Measurements from ENCODE around the gene RGS12. TPM values are rescaled to one million over a fixed set of nuclear protein-coding genes. Genes with fewer than 3 reads are reported as not detected.

Gene RGS12
- total RNA-seq, 2 experiments from 2014 or later: 8.0 to 9.4 TPM

GRCh38 chr4:3335982-3336381, 43.2 kb downstream of the RGS12 start:
- Mint-ChIP-seq H3K27me3 (no peaks in the 10 kb centered on the region), H3K27ac (no peak overlapping the region), H3K9me3 (ENCODE audit: low read depth) (no peaks in the 10 kb centered on the region), H3K4me1 (peaks cover 6% of the 10 kb centered on the region), H3K4me3 (no peak overlapping the region), H3K36me3 (ENCODE audit: low read depth) (no peaks in the 10 kb centered on the region)
- ATAC-seq: no peak
- no peak for DNase-seq
- intact Hi-C loops (cut with DNase I, micrococcal nuclease): no loop called here
- ChIA-PET CTCF (no interaction called here), POLR2A (no interaction called here)

GRCh38 chr4:3336382-3337356, 43.8 kb downstream of the RGS12 start:
- no peak overlapping the region for H3K27ac Mint-ChIP-seq
- DNase-seq: no peak
- H3K4me3 Mint-ChIP-seq: no peak overlapping the region
- no peaks in the 10 kb centered on the region for H3K36me3 Mint-ChIP-seq (ENCODE audit: low read depth)
- intact Hi-C loops (cut with DNase I, micrococcal nuclease): no loop called here
- POLR2A ChIA-PET: no interaction called here
- H3K4me1 Mint-ChIP-seq: peaks cover 6% of the 10 kb centered on the region
- no peaks in the 10 kb centered on the region for H3K27me3 Mint-ChIP-seq
- ATAC-seq: no peak
- CTCF ChIA-PET: interaction anchor here (0.5 to 1.3 kb wide), 2 partner anchors 10 to 471 kb away, joined by 3 to 5 read pairs; no protein-coding TSS in a partner anchor
- H3K9me3 Mint-ChIP-seq (ENCODE audit: low read depth): no peaks in the 10 kb centered on the region

- intact Hi-C loops (cut with DNase I, micrococcal nuclease): no loop called here
- CTCF ChIA-PET: interaction anchor here (0.5 to 1.3 kb wide), 2 partner anchors 9 to 471 kb away, joined by 3 to 5 read pairs; no protein-coding TSS in a partner anchor
- POLR2A ChIA-PET: no interaction called here
- no peak for DNase-seq
- Mint-ChIP-seq H3K4me1 (peaks cover 13% of the 10 kb centered on the region), H3K4me3 (no peak overlapping the region), H3K9me3 (ENCODE audit: low read depth) (no peaks in the 10 kb centered on the region), H3K27ac (no peak overlapping the region), H3K36me3 (ENCODE audit: low read depth) (no peaks in the 10 kb centered on the region), H3K27me3 (no peaks in the 10 kb centered on the region)
- ATAC-seq: no peak
Observed at GRCh38 chr4:3337357-3337732, 44.5 kb downstream of the RGS12 start.

GRCh38 chr4:3337811-3338210, 45.0 kb downstream of the RGS12 start:
- Mint-ChIP-seq H3K4me3 (no peak overlapping the region), H3K27ac (no peak overlapping the region), H3K36me3 (ENCODE audit: low read depth) (no peaks in the 10 kb centered on the region), H3K27me3 (no peaks in the 10 kb centered on the region), H3K4me1 (peaks cover 15% of the 10 kb centered on the region), H3K9me3 (ENCODE audit: low read depth) (no peaks in the 10 kb centered on the region)
- ATAC-seq: no peak
- ChIA-PET POLR2A (no interaction called here), CTCF (interaction anchor here (1.3 kb wide), 1 partner anchor 8 kb away, joined by 5 read pairs; no protein-coding TSS in a partner anchor)
- no peak for DNase-seq
- intact Hi-C loops (cut with DNase I, micrococcal nuclease): no loop called here

GRCh38 chr4:3338321-3338838, 45.6 kb downstream of the RGS12 start:
- POLR2A ChIA-PET: no interaction called here
- DNase-seq: no peak
- CTCF ChIA-PET: no interaction called here
- no peak for ATAC-seq
- Mint-ChIP-seq H3K9me3 (ENCODE audit: low read depth) (no peaks in the 10 kb centered on the region), H3K27ac (no peak overlapping the region), H3K4me3 (no peak overlapping the region), H3K36me3 (ENCODE audit: low read depth) (no peaks in the 10 kb centered on the region), H3K4me1 (peaks cover 15% of the 10 kb centered on the region), H3K27me3 (no peaks in the 10 kb centered on the region)
- intact Hi-C loops (cut with DNase I, micrococcal nuclease): no loop called here

GRCh38 chr4:3338976-3339531, 46.2 kb downstream of the RGS12 start:
- Mint-ChIP-seq H3K4me1 (peaks cover 14% of the 10 kb centered on the region), H3K27me3 (no peaks in the 10 kb centered on the region), H3K27ac (no peak overlapping the region), H3K36me3 (ENCODE audit: low read depth) (no peaks in the 10 kb centered on the region), H3K4me3 (no peak overlapping the region), H3K9me3 (ENCODE audit: low read depth) (no peaks in the 10 kb centered on the region)
- POLR2A ChIA-PET: no interaction called here
- ATAC-seq: no peak
- no peak for DNase-seq
- CTCF ChIA-PET: no interaction called here
- intact Hi-C loops (cut with DNase I, micrococcal nuclease): no loop called here

GRCh38 chr4:3339577-3339976, 46.8 kb downstream of the RGS12 start:
- POLR2A ChIA-PET: no interaction called here
- no peaks in the 10 kb centered on the region for H3K36me3 Mint-ChIP-seq (ENCODE audit: low read depth)

GRCh38 chr4:3340038-3340699, 47.3 kb downstream of the RGS12 start:
- ATAC-seq (no peak), DNase-seq (no peak)
- no peaks in the 10 kb centered on the region for H3K36me3 Mint-ChIP-seq (ENCODE audit: low read depth)
- H3K9me3 Mint-ChIP-seq (ENCODE audit: low read depth): no peaks in the 10 kb centered on the region
- no peaks in the 10 kb centered on the region for H3K27me3 Mint-ChIP-seq
- intact Hi-C loops (cut with DNase I, micrococcal nuclease): no loop called here
- ChIA-PET POLR2A (no interaction called here), CTCF (no interaction called here)
- no peak overlapping the region for H3K4me3 Mint-ChIP-seq
- H3K27ac Mint-ChIP-seq: no peak overlapping the region
- peaks cover 8% of the 10 kb centered on the region for H3K4me1 Mint-ChIP-seq

More at GRCh38 chr4:3339577-3339976, 46.8 kb downstream of the RGS12 start:
- Mint-ChIP-seq H3K27me3 (no peaks in the 10 kb centered on the region), H3K4me3 (no peak overlapping the region), H3K27ac (peak overlapping the region; percentile 3), H3K9me3 (ENCODE audit: low read depth) (no peaks in the 10 kb centered on the region), H3K4me1 (peaks cover 12% of the 10 kb centered on the region)
- DNase-seq (no peak), ATAC-seq (no peak)
- CTCF ChIA-PET: no interaction called here
- intact Hi-C loops (cut with DNase I, micrococcal nuclease): no loop called here

GRCh38 chr4:3340700-3341083, 47.9 kb downstream of the RGS12 start:
- Mint-ChIP-seq H3K4me1 (peaks cover 8% of the 10 kb centered on the region), H3K9me3 (ENCODE audit: low read depth) (no peaks in the 10 kb centered on the region), H3K36me3 (ENCODE audit: low read depth) (no peaks in the 10 kb centered on the region), H3K4me3 (no peak overlapping the region), H3K27me3 (no peaks in the 10 kb centered on the region), H3K27ac (no peak overlapping the region)
- DNase-seq: no peak
- ChIA-PET POLR2A (no interaction called here), CTCF (no interaction called here)
- no peak for ATAC-seq
- intact Hi-C loops (cut with DNase I, micrococcal nuclease): no loop called here

- intact Hi-C loops (cut with DNase I, micrococcal nuclease): no loop called here
- Mint-ChIP-seq H3K27me3 (no peaks in the 10 kb centered on the region), H3K4me1 (peaks cover 17% of the 10 kb centered on the region), H3K36me3 (ENCODE audit: low read depth) (no peaks in the 10 kb centered on the region), H3K9me3 (ENCODE audit: low read depth) (no peaks in the 10 kb centered on the region), H3K4me3 (no peak overlapping the region), H3K27ac (no peak overlapping the region)
- ATAC-seq (no peak), DNase-seq (no peak)
- ChIA-PET POLR2A (no interaction called here), CTCF (interaction anchor here (0.6 to 1.2 kb wide), 2 partner anchors 13 to 101 kb away, joined by 3 read pairs; no protein-coding TSS in a partner anchor)
Observed at GRCh38 chr4:3341760-3342159, 48.9 kb downstream of the RGS12 start.

GRCh38 chr4:3342182-3342854, 49.5 kb downstream of the RGS12 start:
- intact Hi-C loops (cut with DNase I, micrococcal nuclease): no loop called here
- ChIA-PET CTCF (interaction anchor here (0.6 to 5.0 kb wide), 3 partner anchors 13 to 138 kb away, joined by 3 to 24 read pairs (median 3); no protein-coding TSS in a partner anchor), POLR2A (no interaction called here)
- peak; percentile 80 for ATAC-seq
- peaks cover 17% of the 10 kb centered on the region for H3K4me1 Mint-ChIP-seq
- H3K36me3 Mint-ChIP-seq (ENCODE audit: low read depth): no peaks in the 10 kb centered on the region
- H3K27me3 Mint-ChIP-seq: no peaks in the 10 kb centered on the region
- no peak overlapping the region for H3K4me3 Mint-ChIP-seq
- H3K9me3 Mint-ChIP-seq (ENCODE audit: low read depth): no peaks in the 10 kb centered on the region
- no peak overlapping the region for H3K27ac Mint-ChIP-seq
- peak; percentile 54 for DNase-seq
